ENCODE data around the gene SPSB2.

SPSB2 gene

GRCh38 chr12:6914947-6915788, 42.1 kb upstream of the SPSB2 start:
- TF ChIP-seq, protein P1, sequence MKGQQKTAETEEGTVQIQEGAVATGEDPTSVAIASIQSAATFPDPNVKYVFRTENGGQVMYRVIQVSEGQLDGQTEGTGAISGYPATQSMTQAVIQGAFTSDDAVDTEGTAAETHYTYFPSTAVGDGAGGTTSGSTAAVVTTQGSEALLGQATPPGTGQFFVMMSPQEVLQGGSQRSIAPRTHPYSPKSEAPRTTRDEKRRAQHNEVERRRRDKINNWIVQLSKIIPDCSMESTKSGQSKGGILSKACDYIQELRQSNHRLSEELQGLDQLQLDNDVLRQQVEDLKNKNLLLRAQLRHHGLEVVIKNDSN (IDR thresholded peaks at IDR 0.05): no peak

DNA sequence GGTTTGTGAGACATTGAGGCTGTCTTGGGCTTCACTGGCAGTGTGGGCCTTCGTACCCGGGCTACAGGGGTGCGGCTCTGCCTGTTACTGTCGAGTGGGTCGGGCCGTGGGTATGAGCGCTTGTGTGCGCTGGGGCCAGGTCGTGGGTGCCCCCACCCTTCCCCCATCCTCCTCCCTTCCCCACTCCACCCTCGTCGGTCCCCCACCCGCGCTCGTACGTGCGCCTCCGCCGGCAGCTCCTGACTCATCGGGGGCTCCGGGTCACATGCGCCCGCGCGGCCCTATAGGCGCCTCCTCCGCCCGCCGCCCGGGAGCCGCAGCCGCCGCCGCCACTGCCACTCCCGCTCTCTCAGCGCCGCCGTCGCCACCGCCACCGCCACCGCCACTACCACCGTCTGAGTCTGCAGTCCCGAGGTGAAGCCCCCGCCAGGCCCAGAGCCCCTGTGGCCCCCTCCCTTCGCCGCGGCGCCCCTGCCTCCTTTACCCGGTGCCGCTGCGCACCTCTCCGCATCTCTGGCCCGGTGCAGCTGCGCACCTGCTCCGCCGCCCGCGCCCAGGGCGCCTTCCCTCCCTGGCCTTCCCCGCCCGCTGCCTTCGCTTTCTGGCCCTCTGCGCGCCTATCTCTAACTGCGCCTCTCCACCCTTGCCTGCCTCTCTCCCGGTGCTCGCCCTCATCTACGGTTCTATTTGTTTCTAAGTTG, 41.3 kb upstream of the SPSB2 start, which contains the start of gene ENO2:
ENO2 (plus strand) TSS at position 335 of the 701 bp plus-strand sequence. CDS start 1,253 bp downstream, outside the sequence.
- TF ChIP-seq ZBTB7A (IDR thresholded peaks at IDR 0.05; ENCODE audit: low read depth): peak; percentile 92
- TF ChIP-seq, protein P2, sequence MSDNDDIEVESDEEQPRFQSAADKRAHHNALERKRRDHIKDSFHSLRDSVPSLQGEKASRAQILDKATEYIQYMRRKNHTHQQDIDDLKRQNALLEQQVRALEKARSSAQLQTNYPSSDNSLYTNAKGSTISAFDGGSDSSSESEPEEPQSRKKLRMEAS (IDR thresholded peaks at IDR 0.05): peak; percentile 68; the same call in 1 of the 2 replicates
- no peak for TF ChIP-seq NFIC (IDR thresholded peaks at IDR 0.05)
- TF ChIP-seq, protein P3, sequence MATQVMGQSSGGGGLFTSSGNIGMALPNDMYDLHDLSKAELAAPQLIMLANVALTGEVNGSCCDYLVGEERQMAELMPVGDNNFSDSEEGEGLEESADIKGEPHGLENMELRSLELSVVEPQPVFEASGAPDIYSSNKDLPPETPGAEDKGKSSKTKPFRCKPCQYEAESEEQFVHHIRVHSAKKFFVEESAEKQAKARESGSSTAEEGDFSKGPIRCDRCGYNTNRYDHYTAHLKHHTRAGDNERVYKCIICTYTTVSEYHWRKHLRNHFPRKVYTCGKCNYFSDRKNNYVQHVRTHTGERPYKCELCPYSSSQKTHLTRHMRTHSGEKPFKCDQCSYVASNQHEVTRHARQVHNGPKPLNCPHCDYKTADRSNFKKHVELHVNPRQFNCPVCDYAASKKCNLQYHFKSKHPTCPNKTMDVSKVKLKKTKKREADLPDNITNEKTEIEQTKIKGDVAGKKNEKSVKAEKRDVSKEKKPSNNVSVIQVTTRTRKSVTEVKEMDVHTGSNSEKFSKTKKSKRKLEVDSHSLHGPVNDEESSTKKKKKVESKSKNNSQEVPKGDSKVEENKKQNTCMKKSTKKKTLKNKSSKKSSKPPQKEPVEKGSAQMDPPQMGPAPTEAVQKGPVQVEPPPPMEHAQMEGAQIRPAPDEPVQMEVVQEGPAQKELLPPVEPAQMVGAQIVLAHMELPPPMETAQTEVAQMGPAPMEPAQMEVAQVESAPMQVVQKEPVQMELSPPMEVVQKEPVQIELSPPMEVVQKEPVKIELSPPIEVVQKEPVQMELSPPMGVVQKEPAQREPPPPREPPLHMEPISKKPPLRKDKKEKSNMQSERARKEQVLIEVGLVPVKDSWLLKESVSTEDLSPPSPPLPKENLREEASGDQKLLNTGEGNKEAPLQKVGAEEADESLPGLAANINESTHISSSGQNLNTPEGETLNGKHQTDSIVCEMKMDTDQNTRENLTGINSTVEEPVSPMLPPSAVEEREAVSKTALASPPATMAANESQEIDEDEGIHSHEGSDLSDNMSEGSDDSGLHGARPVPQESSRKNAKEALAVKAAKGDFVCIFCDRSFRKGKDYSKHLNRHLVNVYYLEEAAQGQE (IDR thresholded peaks at IDR 0.05; ENCODE audit: low read depth): no peak
- TF ChIP-seq, protein P1 (IDR thresholded peaks at IDR 0.05): peak; percentile 91

DNA sequence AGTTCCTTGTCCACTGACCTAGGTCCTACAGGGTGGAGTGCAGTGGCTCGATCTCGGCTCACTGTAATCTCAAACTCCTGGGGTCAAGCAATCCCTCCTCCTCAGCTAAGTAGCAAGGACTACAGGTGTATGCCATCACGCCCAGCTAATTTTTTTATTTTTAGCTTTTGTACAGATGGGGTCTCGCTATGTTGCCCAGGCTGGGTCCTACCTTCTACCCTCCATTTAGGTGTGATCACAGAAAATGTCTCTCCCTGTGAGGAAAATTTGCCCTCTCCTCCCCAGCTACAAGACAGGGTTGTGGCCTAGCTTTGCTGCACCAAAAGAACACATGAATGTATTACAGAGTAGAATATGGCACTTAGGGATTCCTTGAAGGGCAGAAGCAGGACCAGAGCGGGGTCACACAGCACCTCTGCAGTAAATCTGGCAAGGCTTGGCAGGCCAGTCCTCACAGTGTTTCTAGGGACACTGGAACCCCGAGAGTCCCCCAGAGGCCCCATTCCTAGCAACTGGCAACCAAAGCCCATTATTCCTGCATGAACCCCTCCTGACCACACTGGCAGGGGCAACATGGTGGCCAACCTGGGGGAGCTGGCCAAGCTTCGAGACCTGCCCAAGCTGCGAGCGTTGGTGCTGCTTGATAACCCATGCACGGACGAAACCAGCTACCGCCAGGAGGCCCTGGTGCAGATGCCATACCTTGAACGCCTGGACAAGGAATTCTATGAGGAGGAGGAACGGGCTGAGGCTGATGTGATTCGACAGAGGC, 39.2 kb upstream of the SPSB2 start:
- TF ChIP-seq TAF1 (IDR thresholded peaks at IDR 0.05; ENCODE audit: low read depth): no peak
- TF ChIP-seq, protein P1 (IDR thresholded peaks at IDR 0.05): no peak
- no peak for TF ChIP-seq TEAD4 (IDR thresholded peaks at IDR 0.05)
- TF ChIP-seq ZBTB7A (IDR thresholded peaks at IDR 0.05; ENCODE audit: low read depth): no peak
- no peak for TF ChIP-seq NFIC (IDR thresholded peaks at IDR 0.05)
- TF ChIP-seq EGR1 (IDR thresholded peaks at IDR 0.05): no peak
- TF ChIP-seq CREB1 (IDR thresholded peaks at IDR 0.05; ENCODE audit: low read depth): no peak
- no peak for TF ChIP-seq CEBPB (IDR thresholded peaks at IDR 0.05)
- no peak for TF ChIP-seq EP300 (IDR thresholded peaks at IDR 0.05; ENCODE audit: borderline replicate concordance)
- TF ChIP-seq, protein P2 (IDR thresholded peaks at IDR 0.05): no peak
- no peak for TF ChIP-seq TCF12 (IDR thresholded peaks at IDR 0.05; ENCODE audit: low read depth)
- TF ChIP-seq YY1 (IDR thresholded peaks at IDR 0.05; ENCODE audit: low read depth): no peak
- TF ChIP-seq RAD21 (IDR thresholded peaks at IDR 0.05; ENCODE audit: low read depth): no peak
- no peak for TF ChIP-seq FOXM1 (IDR thresholded peaks at IDR 0.05; ENCODE audit: borderline replicate concordance, low read depth)

DNA sequence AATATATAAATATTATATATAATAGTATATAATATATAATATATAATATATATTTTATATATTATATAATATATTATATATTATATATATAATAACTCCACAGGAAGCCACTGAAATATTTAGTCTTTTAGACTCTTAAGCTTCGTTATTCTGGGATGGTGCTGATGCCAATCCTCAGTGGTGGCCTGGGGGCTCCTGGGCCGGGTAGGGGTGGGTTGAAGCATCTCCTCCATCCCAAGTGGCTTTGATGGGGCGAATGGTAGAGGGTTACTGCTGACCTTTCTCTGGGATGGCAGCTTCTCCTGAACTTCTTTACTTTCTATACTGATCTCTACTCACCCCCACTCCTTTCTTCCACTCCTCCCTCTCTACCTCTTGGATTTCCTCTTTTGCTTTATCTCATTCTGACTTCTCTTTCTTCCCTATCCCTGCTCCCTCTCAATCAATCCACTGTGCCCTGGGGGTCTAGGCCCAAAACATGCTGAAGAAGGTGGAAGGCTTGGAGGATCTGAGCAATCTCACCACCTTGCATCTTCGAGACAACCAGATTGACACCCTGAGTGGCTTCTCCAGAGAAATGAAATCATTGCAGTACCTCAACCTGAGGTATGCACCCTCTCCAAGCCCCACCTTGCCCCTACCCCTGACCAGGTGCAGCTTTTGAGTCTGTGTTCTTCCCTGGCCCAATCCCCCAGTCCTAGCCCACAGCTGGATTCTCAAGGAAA, 36.5 kb upstream of the SPSB2 start:
- TF ChIP-seq TCF12 (IDR thresholded peaks at IDR 0.05; ENCODE audit: low read depth) (no peak), NFIC (IDR thresholded peaks at IDR 0.05) (no peak), CREB1 (IDR thresholded peaks at IDR 0.05; ENCODE audit: low read depth) (no peak), FOXM1 (IDR thresholded peaks at IDR 0.05; ENCODE audit: borderline replicate concordance, low read depth) (no peak), RAD21 (IDR thresholded peaks at IDR 0.05; ENCODE audit: low read depth) (no peak), ZBTB7A (IDR thresholded peaks at IDR 0.05; ENCODE audit: low read depth) (no peak), EGR1 (IDR thresholded peaks at IDR 0.05) (no peak), CEBPB (IDR thresholded peaks at IDR 0.05) (no peak), EP300 (IDR thresholded peaks at IDR 0.05; ENCODE audit: borderline replicate concordance) (no peak), YY1 (IDR thresholded peaks at IDR 0.05; ENCODE audit: low read depth) (no peak), TAF1 (IDR thresholded peaks at IDR 0.05; ENCODE audit: low read depth) (no peak), TEAD4 (IDR thresholded peaks at IDR 0.05) (no peak)
- TF ChIP-seq, protein P3 (IDR thresholded peaks at IDR 0.05; ENCODE audit: low read depth): no peak
- TF ChIP-seq, protein P1 (IDR thresholded peaks at IDR 0.05): no peak
- TF ChIP-seq, protein P2 (IDR thresholded peaks at IDR 0.05): no peak
